ENCODE results near the gene CCNL2.
A peak's percentile ranks its signal among the peaks of the same experiment; 100 is the strongest.

The CCNL2 gene

GRCh38 chr1:1355416-1355815, 43.7 kb downstream of the CCNL2 start:
- no peak for DNase-seq (ENCODE audit: low spot score)

- no peak for DNase-seq (ENCODE audit: low spot score)
These were observed 44.6 kb downstream of the CCNL2 start for GRCh38 chr1:1354271-1355247.

- DNase-seq (ENCODE audit: low spot score), result no peak
These were observed 45.6 kb downstream of the CCNL2 start for GRCh38 chr1:1353389-1354151.

DNA sequence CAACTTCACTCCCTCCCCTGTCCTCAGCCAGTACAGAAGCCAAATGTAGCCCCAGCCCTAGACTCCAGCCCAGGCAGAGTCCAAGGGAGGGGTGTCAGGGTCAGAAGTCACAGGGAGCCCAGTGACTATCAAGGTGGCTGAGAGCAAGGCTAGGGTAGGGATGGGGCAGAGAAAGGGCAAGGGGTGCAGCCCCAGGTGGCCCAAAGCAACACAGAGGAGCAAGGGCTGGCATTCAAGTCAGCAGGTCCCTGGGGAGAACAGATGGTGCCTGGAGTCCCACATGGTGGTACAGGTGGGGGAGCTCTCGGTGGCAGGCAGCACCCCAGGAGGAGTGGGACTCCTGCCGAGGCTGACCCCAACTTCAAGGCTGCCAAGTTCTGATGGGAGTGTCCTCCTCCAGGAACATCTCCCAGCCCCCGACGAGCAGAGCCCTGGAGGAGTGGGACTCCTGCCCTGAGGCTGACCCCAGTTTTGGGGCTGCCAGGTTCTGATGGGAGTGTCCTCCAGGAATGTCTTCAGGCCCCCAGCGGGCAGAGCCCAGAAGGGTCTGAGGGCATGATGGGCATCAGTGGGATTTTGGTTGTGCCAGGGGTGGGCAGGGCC, 46.2 kb downstream of the CCNL2 start:
- DNase-seq (ENCODE audit: low spot score), result no peak

GRCh38 chr1:1351511-1352427, 47.4 kb downstream of the CCNL2 start:
- DNase-seq (ENCODE audit: low spot score), result no peak

DNA sequence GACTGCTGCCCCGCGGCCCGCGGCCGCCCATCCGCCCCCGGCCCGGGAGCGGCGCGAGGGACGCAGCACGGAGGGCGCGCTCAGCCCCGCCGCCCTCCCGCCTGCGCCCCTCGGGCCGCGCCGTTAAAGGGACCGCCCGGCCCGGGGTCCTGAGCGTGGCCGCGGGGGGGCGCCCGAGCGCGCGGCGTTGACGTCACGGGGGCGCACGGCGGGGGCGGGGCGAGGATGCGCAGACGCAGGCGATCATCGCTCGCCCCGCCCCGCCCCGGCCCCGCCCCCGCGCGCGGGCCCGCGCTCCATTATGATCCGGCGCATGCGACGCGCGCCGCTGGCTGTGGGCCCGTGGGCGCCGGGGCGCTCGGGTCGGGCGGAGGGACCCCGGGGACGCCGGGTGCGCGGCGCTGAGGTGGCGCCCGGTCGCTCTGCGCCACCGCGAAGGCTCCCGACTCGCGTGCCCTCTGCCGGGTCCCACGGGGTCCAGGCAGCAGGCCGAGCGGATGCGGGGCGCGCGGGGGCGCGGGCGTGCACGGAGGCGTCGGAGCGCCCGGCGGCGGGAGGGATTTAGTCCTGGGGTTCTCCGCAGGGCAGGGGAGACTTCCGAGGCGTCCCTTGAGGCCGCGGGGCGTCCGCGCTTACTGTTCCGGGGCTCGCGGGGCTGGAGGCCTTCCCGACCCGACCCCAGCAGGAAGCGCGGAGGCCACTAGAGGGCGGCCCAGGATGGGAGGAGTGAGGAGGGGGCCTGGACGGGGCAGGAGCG, 49.7 kb downstream of the CCNL2 start, which contains the start of gene DVL1:
Gene DVL1, minus strand, starts transcription at position 163 of the 757 bp plus-strand sequence. CDS start 353 bp downstream, outside the sequence.
- peak; percentile 58 for DNase-seq (ENCODE audit: low spot score)

DNA sequence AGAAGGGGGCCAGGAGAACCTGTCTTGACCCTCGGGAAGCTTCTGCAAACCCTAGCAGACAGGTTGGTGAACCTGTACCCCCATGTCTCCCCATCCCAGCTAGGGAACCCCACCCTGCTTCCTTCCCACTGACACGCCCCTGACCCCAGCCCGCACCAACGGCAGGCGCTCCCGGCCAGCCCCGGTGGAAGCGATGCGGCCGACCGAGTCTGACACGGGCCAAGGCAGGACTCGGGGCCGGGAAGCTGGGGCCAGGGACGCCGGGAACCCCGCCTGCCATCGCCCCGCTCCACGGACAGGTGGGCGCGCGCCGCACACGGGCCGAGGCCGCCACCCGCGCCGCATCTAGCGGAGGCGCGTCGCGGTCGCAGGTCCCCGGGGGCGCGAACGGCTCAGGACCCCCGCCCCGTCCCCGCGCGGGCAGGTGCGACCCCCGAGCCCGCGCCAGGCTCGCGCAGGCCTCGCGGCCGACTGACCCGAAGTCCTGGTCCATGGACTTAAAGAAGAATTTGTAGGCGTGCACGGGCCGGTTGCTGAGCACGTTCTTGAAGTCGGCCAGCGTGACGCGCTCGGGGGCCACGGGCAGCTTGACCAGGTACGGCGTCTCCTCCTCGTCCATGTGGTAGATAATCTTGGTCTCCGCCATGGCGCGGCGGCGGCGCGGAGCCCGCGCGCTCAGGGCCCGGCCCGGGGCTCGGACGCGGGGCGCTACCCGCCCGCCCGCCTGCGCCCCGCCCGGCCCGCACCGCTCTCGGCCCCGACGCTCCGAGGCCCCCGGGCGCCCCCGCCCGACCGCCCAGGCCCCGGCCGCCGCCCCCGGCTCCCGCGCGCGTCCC, 50.5 kb downstream of the CCNL2 start:
- DNase-seq (ENCODE audit: low spot score), result no peak

GRCh38 chr1:1347663-1348419, 51.3 kb downstream of the CCNL2 start:
- no peak for DNase-seq (ENCODE audit: low spot score)

DNA sequence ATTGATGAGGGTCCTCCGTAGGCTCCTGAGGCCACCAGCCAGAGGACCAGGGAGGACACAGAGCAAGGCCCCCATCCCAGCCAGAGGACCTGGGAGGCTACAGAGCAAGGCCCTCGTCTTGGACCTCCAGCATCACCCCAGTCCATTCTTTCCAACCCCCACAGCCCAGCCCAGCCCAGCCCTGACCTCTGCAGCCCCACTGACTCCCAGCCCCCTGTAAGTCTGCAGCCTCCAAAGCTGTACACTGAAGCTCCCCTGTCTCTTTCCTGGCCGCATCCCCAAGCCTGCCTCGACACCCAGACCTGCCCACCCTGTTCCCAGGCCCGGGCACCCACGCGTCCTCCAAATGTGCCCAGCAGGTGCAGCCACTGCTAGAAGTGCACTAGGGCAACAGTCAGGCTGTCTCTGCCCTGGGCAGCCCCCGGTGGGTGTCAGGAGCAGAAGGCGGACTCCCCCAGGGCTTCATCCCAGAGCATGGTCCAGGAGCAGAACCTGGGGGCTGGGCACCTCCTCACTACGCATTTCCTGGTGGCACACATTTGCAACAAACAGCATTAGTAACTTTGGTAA, 52.0 kb downstream of the CCNL2 start:
- DNase-seq (ENCODE audit: low spot score), result no peak

GRCh38 chr1:1346501-1346890, 52.6 kb downstream of the CCNL2 start:
- no peak for DNase-seq (ENCODE audit: low spot score)

DNA sequence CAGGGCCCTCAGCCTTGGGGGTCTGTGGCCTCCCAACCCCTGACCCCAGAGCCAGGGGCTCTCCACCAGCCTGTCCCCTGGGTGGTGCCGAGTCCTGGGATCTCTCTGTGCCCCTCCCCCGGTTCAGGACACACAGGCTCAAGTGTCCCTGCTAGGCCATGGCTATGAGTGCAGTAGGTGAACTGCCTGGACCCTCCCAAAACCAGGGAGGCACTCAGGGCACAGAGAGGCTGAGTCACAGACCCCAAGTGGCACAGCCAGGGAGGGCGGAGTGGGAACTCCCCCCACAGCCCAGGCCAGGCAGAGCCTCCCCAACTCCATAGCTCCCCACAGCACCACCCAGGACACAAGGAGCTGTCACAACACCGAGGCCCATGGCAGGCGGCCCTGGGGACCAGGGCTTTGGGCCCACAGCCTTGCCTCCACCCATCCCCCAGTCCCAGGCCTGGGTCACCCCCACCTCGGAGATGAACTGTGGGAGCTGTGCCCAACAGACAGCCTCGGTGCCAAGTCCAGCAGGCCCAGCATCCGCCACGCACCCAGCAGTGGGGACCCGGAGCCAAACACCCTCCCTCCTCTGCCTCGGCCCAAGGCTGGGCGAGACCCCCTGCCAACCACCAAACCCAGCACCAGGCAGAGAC, 53.2 kb downstream of the CCNL2 start:
- no peak for DNase-seq (ENCODE audit: low spot score)

DNA sequence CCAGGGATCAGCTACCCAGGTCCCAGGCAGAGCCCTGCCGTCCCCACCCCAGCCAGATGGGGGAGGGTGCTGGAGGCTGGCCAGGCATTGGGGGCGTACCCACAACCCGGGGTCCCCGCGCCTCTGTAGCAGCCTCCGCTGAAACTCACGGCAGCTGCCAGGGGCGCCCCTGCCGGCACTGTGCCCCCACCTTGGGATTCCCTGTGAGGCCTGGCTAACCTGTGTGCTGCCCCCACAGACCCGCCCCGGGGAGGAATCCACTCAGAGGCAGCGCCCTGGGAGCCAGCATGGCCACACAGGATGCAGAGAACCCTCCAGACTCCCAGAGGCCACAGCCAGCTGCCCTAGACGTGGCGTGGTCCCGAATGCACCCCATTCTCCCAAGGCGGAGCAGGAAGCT, 53.8 kb downstream of the CCNL2 start:
- DNase-seq (ENCODE audit: low spot score), result no peak

GRCh38 chr1:1344655-1345361, 54.3 kb downstream of the CCNL2 start:
- no peak for DNase-seq (ENCODE audit: low spot score)

GRCh38 chr1:1343811-1344421, 55.2 kb downstream of the CCNL2 start:
- no peak for DNase-seq (ENCODE audit: low spot score)

- no peak for DNase-seq (ENCODE audit: low spot score)
These were observed 56.5 kb downstream of the CCNL2 start for GRCh38 chr1:1342584-1343115.

DNA sequence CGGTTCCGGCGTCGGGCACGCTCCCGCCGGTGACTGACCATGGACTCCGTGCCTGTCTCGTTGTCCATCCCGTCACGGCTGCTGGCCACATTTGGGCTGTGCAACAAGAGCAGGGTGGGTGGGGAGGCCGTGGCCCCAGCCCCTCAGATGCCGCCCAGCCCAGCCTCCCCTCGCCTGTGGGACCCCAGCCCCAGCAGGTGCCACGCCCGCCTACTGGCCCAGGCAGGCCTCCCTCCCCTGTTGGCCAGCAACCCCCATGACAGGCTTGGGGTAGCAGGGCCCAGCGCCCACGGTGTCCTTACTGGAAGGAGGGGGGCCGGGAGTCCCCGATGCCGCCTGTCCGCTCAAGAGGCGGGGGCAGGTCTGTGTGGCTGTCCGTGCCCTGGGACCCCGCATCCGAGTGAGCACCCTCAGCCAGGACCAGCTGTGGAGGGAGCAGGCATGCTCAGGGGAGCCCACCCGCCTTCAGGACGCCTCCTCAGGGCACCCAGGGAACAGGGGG, 57.0 kb downstream of the CCNL2 start:
- DNase-seq (ENCODE audit: low spot score), result no peak

Measured in putamen (tissue), 1 donor.